Ammon's horn (tissue), 1 donor: ENCODE data around the gene MT1G.
"Not testable (repeated sequence)": the region's sequence is repeated elsewhere in the genome, so short reads cannot be mapped to it uniquely, and the experiment has no call there.

ENCODE experiments used
- DNase-seq: peaks from one replicate; pipeline ENCODE4 v3.0.0-alpha.2; 2016; ENCODE audit warnings: low spot score

The MT1G gene

DNA sequence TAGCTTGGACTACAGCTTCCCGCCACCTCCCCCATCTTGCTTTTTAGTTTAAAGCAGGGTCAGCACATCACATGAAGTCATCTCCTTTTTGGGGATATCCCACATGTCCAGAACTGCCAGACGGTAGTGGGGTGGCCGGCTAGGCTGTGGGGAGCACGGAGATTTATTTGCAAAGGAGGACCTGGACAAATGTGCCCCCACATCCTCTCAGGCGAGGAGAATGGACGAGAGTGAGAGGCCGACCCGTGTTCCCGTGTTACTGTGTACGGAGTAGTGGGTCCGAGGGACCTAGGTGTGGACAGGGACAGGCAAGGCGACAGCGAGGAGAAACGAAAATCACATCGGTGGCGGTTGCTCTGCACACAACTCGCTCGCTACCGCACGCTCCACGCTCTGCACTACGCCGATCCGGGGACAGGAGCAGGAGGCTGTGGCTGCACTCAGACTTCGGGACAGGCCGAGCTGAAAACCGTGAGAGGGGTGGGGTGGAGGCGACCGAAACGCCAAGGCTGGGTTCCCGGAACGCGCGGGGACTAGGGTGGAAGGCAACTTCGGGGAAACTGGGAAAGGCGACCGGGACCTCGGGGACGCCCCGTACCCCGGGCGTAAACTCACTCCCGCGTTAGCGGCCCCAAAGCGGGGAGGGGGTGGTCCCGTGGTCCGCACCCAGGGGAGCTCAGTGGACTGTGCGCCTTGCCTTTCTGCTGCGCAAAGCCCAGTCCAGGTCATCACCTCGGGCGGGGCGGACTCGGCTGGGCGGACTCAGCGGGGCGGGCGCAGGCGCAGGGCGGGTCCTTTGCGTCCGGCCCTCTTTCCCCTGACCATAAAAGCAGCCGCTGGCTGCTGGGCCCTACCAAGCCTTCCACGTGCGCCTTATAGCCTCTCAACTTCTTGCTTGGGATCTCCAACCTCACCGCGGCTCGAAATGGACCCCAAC lies 29.8 kb downstream of the MT1G start, which contains the start of gene MT1A:
Gene MT1A, plus strand, starts transcription at position 853 of the 937 bp plus-strand sequence. Its CDS starts 73 bp downstream, at position 926.
- DNase-seq: peak; percentile 37

DNA sequence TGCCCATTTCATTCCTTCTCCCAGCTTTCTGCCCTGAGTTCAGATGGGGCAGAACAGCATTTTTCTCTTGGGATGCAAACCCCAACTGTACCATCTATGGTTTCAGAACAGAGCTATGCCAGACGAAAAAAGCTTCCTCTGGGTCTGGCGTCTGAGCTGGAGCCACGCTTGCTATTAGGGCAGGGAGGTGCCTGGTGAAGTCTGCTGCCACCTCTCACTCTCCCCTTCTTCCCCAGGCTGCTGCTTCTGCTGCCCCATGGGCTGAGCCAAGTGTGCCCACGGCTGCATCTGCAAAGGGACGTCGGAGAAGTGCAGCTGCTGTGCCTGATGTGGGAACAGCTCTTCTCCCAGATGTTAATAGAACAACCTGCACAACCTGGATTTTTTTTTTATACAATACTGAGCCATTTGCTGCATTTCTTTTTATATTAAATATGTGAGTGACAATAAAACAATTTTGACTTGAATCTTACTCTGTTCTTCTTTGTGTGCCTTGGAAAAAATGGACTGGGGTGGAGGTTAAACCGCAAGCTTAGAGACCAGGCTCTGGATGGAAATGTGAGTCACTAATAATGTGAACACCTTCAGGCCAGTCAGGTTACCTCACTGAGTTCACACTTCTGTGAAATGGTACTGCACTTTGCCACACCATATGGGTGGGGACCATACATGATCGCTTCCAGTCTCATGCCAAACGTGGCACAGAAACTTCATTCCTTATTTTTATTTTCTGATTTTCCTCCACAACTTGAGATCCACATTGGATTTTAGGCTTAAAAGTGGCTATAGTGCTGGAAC lies 31.1 kb downstream of the MT1G start:
- no peak for DNase-seq

DNA sequence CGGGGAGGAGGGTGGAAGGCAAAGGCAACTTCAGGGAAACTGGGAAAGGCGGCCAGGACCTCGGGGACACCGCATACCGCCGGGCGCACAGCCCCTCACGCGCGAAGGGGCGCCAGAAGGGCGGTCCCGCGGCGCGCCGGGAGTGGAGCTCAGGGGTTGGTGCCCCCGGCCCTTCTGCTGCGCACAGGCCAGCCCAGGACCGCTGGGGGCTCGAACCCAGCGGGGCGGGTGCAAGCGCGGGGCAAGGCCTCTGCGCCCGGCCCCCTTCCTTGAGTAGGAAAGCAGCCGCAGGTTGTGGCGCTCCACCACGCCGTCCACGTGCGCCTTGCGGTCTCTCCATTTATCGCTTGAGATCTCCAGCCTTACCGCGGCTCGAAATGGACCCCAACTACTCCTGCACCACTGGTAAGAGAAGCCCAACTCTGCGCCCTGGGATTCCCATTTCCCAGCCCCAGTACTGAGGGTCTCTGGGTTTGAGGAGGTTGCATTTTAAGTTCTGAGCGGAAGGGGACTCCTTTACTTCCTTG lies 32.4 kb downstream of the MT1G start:
- no peak for DNase-seq

DNA sequence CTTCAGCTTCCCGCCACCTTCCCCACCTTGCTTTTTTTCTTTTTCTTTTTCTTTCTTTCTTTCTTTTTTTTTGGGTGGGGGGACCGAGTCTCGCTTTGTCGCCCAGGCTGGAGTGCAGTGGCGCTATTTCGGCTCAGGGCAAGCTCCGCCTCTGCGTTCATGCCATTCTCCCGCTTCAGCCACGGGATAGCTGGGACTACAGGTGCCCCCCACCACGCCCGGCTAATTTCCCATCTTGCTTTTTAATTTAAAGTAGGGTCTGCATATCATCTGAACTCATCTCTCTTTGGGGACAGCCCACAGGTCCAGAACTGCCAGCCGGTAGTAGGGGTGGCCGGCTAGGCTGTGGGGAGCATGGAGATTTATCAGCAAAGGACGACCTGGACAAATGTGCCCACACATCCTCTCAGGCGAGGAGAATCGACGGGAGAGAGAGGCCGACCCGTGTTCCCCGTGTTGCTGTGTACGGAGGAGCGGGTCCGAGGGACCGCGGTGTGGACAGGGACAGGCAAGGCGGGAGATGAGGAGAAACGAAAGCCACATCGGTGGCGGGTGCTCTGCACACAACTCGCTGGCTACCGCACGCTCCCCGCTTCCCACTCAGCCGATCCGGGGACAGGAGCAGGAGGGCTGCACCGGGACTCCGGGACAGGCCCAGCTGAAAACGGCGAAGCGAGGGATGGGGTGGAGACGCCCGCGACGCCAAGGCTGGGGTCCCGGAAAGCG lies 33.0 kb downstream of the MT1G start:
- no peak for DNase-seq

DNA sequence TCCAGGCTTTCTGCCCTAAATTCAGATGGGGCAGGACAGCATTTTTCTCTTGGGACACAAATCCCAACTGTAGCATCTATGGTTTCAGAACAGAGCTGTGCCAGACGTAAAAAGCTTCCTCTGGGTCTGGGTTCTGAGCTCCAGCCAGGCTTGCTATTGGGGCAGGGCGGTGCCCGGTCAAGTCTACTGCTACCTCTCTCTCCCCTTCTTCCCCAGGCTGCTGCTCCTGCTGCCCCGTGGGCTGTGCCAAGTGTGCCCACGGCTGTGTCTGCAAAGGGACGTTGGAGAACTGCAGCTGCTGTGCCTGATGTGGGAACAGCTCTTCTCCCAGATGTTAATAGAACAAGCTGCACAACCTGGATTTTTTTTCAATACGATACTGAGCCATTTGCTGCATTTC lies 34.3 kb downstream of the MT1G start:
- no peak for DNase-seq

DNA sequence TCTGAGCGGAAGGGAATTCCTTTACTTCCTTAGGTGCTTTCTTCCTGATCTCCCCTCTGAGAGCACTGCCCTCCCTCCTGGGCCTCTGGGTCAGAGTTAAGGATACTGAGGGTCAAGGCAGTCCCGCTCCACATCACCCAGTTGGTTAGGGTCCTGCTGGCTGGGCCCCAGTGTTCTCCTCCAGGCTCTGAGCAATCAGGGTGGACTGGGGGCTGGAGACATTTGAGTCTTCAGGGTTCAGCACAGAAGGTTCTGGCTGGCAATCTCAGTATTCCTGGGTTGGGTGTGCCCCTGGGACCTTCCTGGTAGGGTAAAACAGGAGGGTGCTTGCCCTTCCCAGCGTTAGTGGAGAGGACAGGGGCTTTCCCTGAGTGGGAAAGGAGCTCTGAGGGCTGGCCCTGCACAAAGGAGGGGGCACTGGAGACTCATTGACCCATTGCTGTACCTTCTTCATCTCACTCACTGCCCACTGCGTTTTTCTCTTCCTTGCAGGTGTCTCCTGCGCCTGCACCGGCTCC lies 35.0 kb downstream of the MT1G start:
- no peak for DNase-seq

DNA sequence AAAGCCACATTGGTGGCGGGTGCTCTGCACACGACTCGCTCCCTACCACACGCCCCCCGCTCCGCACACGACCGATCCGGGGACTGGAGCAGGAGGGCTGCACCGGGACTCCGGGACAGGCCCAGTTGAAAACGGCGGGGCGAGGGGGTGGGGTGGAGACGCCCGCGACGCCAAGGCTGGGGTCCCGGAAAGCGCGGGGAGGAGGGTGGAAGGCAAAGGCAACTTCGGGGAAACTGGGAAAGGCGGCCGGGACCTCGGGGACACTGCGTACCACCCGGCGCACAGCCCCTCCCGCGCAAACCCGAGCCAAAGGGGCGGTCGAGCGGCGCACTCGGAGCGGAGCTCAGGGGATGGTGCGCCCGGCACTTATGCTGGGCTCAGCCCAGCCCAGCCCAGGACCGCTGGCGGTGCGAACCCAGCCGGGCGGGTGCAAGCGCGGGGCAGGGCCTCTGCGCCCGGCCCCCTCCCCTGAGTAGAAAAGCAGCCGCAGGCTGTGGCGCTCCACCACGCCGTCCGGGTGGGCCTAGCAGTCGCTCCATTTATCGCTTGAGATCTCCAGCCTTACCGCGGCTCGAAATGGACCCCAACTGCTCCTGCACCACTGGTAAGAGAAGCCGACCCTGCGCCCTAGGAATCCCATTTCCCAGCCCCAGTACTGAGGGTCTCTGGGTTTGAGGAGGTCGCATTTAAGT lies 35.6 kb downstream of the MT1G start, which contains the start of gene MT1M:
Gene MT1M, plus strand, starts transcription at position 504 of the 692 bp plus-strand sequence. Its CDS starts 73 bp downstream, at position 577.
- peak; percentile 71 for DNase-seq

DNA sequence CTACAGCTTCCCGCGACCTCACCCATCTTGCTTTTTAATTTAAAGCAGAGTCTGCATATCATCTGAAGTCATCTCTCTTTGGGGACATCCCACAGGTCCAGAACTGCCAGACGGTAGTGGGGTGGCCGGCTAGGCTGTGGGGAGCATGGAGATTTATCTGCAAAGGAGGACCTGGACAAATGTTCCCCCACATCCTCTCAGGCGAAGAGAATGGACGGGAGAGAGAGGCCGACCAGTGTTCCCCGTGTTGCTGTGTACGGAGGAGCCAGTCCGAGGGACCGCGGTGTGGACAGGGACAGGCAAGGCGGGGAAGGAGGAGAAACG lies 36.1 kb downstream of the MT1G start:
- no peak for DNase-seq

DNA sequence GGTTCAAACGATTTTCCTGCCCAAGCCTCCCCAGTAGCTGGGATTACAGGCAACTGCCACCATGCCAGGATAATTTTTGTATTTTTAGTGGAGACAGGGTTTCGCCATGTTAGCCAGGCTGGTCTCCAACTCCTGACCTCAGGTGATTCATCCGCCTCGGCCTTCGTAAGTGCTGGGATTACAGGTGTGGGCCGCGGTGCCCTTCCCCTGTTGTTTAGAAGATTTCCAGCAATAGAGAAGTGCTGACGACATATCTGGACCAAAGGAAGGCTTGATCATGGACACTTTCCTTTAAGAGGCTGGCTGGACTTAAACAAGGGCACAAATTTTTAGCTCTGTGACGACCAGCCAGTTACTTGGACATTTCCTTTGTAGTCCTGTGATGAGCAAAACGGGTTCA lies 36.7 kb downstream of the MT1G start:
- DNase-seq: no peak

DNA sequence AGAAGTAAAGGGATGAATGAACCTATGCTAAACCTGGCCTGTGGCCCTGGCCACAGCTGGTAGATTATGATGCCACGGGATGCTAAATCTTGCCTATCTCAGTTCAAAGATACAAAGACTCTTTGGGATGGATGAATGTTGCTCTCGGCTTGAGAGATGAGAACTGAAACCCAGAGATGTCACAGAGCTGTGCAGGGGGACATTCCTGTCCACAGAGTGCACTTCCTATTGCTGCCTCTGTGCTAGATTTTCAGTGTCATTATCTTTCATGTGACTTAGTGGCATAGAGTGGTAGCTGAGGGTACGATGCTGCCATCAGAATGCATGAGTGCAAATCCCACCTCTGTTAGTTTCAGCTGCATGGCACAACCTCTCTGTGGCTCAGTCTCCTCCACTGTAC lies 37.7 kb downstream of the MT1G start:
- DNase-seq: no peak

DNA sequence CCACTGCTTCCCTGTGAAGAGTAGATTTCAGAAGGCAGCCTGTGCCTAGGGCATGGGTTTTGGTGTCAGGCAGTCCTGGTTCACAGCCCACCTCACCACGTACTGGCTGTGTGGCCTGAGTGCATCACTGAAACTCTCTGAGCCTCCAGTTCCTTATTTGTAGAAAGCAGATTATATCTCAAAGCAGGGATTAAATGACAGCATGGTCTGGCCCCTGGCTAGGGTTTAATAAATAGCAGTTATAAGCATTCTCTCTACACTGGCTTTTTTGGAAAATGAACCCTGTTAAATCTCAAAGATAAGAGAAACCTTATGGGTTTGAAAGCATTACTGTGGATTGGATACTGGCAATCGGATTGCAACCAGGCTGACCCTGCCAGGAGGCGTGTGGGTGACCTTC lies 38.3 kb downstream of the MT1G start:
- no peak for DNase-seq

DNA sequence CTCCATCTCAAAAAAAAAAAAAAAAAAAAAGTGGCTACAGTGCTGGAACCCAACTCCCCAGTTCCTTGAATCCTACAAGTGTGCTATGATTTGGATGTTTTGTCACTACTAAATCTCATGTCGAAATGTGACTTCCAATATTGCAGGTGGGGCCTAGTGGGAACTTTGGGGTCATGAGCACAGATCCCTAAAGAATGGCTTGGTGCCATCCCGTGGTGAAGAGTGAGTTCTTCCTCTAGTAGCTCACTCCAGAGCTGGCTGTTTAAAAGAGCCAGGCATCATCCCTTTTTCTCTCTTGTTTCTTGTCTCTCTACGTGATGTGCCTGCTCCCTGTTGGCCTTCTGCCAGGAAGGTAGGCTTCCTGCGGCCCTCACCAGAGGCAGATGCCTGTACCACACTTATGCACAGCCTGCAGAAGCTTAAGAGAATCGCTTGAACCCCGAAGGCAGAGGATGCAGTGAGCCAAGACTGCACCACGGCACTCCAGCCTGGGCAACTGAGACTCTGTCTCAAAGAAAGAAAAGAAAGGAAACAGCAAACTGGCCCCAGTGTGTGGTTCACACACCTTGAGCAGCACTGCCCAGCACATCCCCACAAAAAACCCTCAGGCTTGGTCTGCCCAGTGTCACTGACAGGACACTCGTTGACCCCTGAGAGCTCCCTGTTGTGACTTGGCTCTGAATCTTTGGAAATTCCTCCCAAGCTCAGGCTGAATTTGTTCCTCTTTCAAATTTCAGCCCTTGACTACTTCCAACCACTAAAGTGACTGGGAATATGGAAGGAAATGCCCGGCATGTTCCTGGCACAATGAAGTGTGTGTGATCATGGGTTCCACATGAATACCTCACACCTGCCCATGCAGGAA lies 39.1 kb downstream of the MT1G start:
- no peak for DNase-seq

DNA sequence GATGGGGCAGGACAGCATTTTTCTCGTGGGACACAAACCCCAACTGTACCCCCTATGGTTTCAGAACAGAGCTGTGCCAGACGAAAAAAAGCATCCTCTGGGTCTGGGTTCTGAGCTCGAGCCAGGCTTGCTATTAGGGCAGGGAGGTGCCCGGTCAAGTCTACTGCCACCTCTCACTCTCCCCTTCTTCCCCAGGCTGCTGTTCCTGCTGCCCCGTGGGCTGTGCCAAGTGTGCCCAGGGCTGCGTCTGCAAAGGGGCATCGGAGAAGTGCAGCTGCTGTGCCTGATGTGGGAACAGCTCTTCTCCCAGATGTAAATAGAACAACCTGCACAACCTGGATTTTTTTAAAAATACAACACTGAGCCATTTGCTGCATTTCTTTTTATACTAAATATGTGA lies 41.2 kb downstream of the MT1G start:
- DNase-seq: no peak

DNA sequence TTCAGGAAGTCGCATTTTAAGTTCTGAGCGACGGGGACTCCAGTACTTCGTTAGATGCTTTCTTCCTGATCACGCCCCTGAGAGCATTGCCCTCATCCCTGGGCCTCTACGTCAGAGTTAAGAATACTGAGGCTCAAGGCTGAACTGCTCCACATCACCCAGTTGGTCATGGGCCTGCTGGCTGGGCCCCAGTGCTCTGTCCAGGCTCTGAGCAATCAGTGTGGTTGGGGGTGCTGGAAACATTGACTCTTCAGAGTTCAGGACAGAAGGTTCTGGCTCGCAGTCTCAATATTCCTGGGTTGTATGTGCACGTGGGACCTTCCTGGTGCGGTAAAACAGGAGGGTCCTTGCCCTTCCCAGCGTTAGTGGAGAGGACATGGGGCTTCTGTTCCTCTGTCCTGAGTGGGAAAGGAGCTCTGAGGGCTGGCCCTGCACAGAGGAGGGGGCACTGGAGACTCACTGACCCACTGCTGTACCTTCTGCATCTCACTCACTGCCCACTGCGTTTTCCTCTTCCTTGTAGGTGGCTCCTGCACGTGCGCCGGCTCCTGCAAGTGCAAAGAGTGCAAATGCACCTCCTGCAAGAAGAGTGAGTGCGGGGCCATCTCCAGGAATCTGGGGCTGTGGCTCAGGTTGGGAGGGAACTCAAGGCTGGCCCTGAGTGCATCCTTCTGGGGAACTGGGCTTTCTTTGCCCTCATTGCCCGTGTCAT lies 41.8 kb downstream of the MT1G start:
- peak; percentile 28 for DNase-seq

DNA sequence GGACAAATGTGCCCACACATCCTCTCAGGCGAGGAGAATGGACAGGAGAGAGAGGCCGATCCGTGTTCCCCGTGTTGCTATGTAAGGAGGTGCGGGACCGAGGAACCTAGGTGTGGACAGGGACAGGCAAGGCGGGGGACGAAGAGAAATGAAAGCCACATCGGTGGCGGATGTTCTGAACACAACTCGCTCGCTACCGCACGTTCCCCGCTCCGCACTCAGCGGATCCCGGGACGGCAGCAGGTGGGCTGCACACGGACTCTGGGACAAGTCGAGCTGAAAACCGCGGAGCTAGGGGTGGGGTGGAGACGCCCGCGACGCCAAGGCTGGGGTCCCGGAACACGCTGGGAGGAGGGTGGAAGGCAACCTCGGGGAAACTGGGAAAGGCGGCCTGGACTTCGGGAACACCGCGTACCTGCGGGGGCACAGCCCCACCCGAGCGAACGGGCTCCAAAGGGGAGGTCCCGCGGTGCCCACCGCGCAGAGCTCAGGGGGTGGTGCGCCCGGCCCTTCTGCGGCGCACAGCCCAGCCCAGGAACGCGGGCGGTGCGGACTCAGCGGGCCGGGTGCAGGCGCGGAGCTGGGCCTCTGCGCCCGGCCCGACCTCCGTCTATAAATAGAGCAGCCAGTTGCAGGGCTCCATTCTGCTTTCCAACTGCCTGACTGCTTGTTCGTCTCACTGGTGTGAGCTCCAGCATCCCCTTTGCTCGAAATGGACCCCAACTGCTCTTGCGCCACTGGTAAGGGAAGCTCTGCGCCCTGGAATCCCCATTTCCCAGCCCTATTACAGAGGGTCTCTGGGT lies 42.5 kb downstream of the MT1G start, which contains the start of gene MT1E:
Gene MT1E, plus strand, starts transcription at position 642 of the 803 bp plus-strand sequence. Its CDS starts 71 bp downstream, at position 713.
- DNase-seq: peak; percentile 69

DNA sequence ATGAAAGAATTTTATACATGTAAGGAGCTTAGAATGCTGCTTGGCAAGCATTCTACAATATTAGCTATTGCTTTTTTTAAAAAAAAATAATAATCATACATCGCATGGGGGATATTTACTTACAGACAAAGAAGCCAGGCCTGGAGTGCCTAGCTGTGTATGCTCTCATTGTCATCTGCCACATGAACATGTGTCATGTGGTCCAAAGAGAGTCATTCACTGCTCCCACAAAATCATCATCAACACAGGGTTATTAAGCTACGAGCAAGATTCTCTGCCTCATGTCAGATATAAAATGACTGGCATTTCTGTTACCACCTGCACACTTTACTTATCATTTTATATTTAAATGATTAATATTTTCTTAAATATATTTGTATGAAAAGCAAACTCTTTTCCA lies 44.2 kb downstream of the MT1G start:
- no peak for DNase-seq

DNA sequence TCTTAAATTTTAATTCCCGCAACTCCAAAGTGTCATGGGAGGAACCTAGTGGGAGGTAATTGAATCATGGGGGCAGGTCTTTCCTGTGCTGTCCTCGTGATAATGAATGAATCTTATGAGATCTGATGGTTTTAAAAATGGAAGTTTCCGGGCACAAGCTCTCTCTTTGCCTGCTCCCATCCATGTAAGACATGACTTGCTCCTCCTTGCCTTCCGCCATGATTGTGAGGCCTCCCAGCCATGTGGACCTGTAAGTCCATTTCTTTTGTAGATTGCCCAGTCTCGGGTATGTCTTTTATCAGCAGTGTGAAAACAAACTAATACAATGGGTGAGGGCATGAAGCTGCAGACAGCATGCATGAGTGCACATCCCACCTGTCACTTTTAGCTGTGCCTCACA lies 44.7 kb downstream of the MT1G start:
- DNase-seq: not testable (repeated sequence)

DNA sequence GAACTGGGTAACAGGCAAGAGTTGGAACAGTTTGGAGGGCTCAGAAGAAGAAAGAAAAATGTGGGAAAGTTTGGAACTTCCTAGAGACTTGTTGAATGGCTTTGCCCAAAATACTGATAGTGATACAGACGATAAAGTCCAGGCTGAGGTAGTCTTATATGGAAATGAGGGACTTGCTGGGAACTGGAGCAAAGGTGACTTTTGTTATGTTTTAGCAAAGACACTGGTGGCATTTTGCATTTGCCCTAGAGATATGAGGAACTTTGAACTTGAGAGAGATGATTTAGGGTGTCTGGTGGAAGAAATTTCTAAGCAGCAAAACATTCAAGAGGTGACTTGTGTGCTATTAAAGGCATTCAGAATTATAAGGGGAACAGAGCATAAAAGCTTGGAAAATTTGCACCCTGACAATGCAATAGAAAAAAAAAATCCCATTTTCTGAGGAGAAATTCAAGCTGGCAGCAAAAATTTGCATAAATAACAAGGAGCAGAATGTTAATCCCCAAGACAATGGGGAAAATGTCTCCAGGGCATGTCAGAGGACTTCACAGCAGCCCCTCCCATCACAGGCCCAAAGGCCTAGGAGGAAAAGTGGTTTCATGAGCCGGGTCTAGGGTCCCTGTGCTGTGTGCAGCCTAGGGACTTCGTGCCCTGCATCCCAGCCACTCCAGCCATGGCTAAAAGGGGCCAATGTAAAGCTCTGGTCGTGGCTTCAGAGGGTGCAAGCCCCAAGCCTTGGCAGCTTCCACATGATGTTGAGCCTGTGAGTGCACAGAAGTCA lies 46.0 kb downstream of the MT1G start:
- DNase-seq: not testable (repeated sequence)
